Measurements from ENCODE around the gene MEX3D.

GRCh38 chr19:1526979-1527649 lies 41.0 kb downstream of the MEX3D start:
- TF ChIP-seq EP300 (IDR thresholded peaks at IDR 0.05; ENCODE audit: low read depth) (no peak), CTCF (IDR thresholded peaks at IDR 0.05) (no peak)
